Activated CD4-positive, alpha-beta T cell treated with anti-CD3 and anti-CD28 coated beads, Interleukin-2, amount 50 U/mL, for 48 hours (primary cell): ENCODE results near the gene SYNPO2L.

ENCODE experiments used
- DNase-seq, 2 experiments: peaks; one replicate each; pipeline ENCODE4 v3.0.0-alpha.2; 2020

Gene SYNPO2L

GRCh38 chr10:73649876-73650536 is 5.8 kb downstream of the SYNPO2L start:
- DNase-seq: no peak

- no peak for DNase-seq
These were observed 6.6 kb downstream of the SYNPO2L start for GRCh38 chr10:73648975-73649829.

- DNase-seq: no peak
These were observed 7.8 kb downstream of the SYNPO2L start for GRCh38 chr10:73647875-73648651.

GRCh38 chr10:73647211-73647874 is 8.5 kb downstream of the SYNPO2L start:
- DNase-seq: peak; percentile 40 to 45

GRCh38 chr10:73646598-73647041 is 9.2 kb downstream of the SYNPO2L start:
- DNase-seq: no peak

GRCh38 chr10:73645251-73645650 is 10.6 kb downstream of the SYNPO2L start:
- DNase-seq: no peak

GRCh38 chr10:73644767-73645166 is 11.1 kb downstream of the SYNPO2L start:
- DNase-seq: no peak

- DNase-seq: peak; percentile 33 to 46
These were observed 11.7 kb downstream of the SYNPO2L start for GRCh38 chr10:73644015-73644743.

- DNase-seq: no peak
These were observed 12.5 kb downstream of the SYNPO2L start for GRCh38 chr10:73643362-73643761.

- DNase-seq: no peak
These were observed 14.3 kb downstream of the SYNPO2L start, which contains the start of gene MYOZ1 for GRCh38 chr10:73641328-73642060. Gene MYOZ1 (minus strand): TSS chr10:73641474. CDS start chr10:73640017, 1,457 bp downstream.

GRCh38 chr10:73639286-73639685 is 16.5 kb downstream of the SYNPO2L start:
- no peak for DNase-seq

- no peak for DNase-seq
These were observed 20.0 kb downstream of the SYNPO2L start for GRCh38 chr10:73635781-73636180.

GRCh38 chr10:73634421-73634820 is 21.4 kb downstream of the SYNPO2L start:
- DNase-seq: no peak

GRCh38 chr10:73629165-73629564 is 26.7 kb downstream of the SYNPO2L start:
- DNase-seq: no peak

GRCh38 chr10:73628405-73628804 is 27.4 kb downstream of the SYNPO2L start:
- DNase-seq: no peak

GRCh38 chr10:73627300-73627699 is 28.5 kb downstream of the SYNPO2L start:
- DNase-seq: no peak

GRCh38 chr10:73625884-73626752 is 29.7 kb downstream of the SYNPO2L start:
- DNase-seq: peak; percentile 89 to 92

GRCh38 chr10:73625004-73625883 is 30.6 kb downstream of the SYNPO2L start:
- no peak for DNase-seq

- DNase-seq: no peak
These were observed 32.8 kb downstream of the SYNPO2L start for GRCh38 chr10:73623056-73623455.
